Lower lobe of right lung (tissue), 2 donors: ENCODE results near the gene CLNK. TPM values are rescaled to one million over a fixed set of nuclear protein-coding genes. Genes with fewer than 3 reads are reported as not detected.

ENCODE experiments used
- ATAC-seq, 2 donors: fragments of 200-7000 bp; cut with Tn5 transposase; one replicate each; pipeline ENCODE4 v1.9.1; 2020 to 2022; ENCODE audit warnings: mild to moderate bottlenecking in 2 of 2, moderate library complexity in 2 of 2
- DNase-seq: peaks from one replicate; pipeline ENCODE4 v3.0.0-alpha.2; 2020
- H3K27ac ChIP-seq: fragments of 200-600 bp; one replicate; pipeline ENCODE4 v1.8.0; 2022
- H3K27me3 ChIP-seq: fragments of 200-600 bp; one replicate; pipeline ENCODE4 v1.8.0; 2022; ENCODE audit warnings: low read depth
- H3K36me3 ChIP-seq: fragments of 200-600 bp; one replicate; pipeline ENCODE4 v1.8.0; 2022; ENCODE audit warnings: mild to moderate bottlenecking
- H3K4me1 ChIP-seq: fragments of 200-600 bp; one replicate; pipeline ENCODE4 v1.8.0; 2022
- H3K4me3 ChIP-seq: fragments of 200-600 bp; one replicate; pipeline ENCODE4 v1.8.0; 2022; ENCODE audit warnings: mild to moderate bottlenecking
- H3K9me3 ChIP-seq: fragments of 200-600 bp; one replicate; pipeline ENCODE4 v1.8.0; 2022
- CTCF ChIP-seq: fragments of 200-600 bp; IDR thresholded peaks from one replicate; pipeline ENCODE4 v1.8.0; 2022; ENCODE audit warnings: antibody characterized with exemption, mild to moderate bottlenecking
- intact Hi-C: fragments of 100-400 bp; cut with DNase I; formaldehyde crosslinking; loops from one replicate; pipeline ENCODE4 v1.11.0; 2022
- total RNA-seq: library from RNA; stranded (reverse); fragmentation: NEBNext Ultra II Directional; extraction: Animal tissue kit (Norgen Biotek cat#: 25700); gene quantifications from one replicate; pipeline ENCODE4 v1.2.1, GENCODE V29; 2021
- donor health status: DM: no; HTN: yes; CAD: no; lungs with severe emphysema.

Gene CLNK
- total RNA-seq, 1 donor from 2014 or later = 0.09 TPM

GRCh38 chr4:10504570-10505179, 179.9 kb downstream of the CLNK start:
- intact Hi-C loops = no loop called here
- Histone ChIP-seq H3K36me3 (no peaks in the 10 kb centered on the region), H3K9me3 (no peaks in the 10 kb centered on the region), H3K27ac (no peak overlapping the region), H3K4me3 (no peak overlapping the region), H3K4me1 (no peaks in the 10 kb centered on the region), H3K27me3 (no peaks in the 10 kb centered on the region)
- no peak for ATAC-seq
- TF ChIP-seq CTCF = no peak
- DNase-seq = no peak

- Histone ChIP-seq H3K9me3 (no peaks in the 10 kb centered on the region), H3K36me3 (no peaks in the 10 kb centered on the region), H3K4me1 (no peaks in the 10 kb centered on the region), H3K27ac (no peak overlapping the region), H3K4me3 (no peak overlapping the region), H3K27me3 (no peaks in the 10 kb centered on the region)
- no peak for TF ChIP-seq CTCF
- no peak for ATAC-seq
- intact Hi-C loops = no loop called here
- no peak for DNase-seq
Observed at GRCh38 chr4:10502717-10503116, 181.9 kb downstream of the CLNK start.

GRCh38 chr4:10500776-10501175, 183.8 kb downstream of the CLNK start:
- Histone ChIP-seq H3K4me1 (no peaks in the 10 kb centered on the region), H3K4me3 (no peak overlapping the region), H3K27ac (no peak overlapping the region), H3K27me3 (no peaks in the 10 kb centered on the region), H3K36me3 (no peaks in the 10 kb centered on the region), H3K9me3 (no peaks in the 10 kb centered on the region)
- intact Hi-C loops = no loop called here
- no peak for DNase-seq
- TF ChIP-seq CTCF = no peak
- no peak for ATAC-seq

GRCh38 chr4:10496200-10496599, 188.4 kb downstream of the CLNK start:
- no peaks in the 10 kb centered on the region for H3K36me3 ChIP-seq
- no peaks in the 10 kb centered on the region for H3K27me3 ChIP-seq
- TF ChIP-seq CTCF = no peak
- DNase-seq (no peak), ATAC-seq (no peak)
- no peaks in the 10 kb centered on the region for H3K9me3 ChIP-seq
- no peak overlapping the region for H3K4me3 ChIP-seq
- intact Hi-C loops = no loop called here
- H3K27ac ChIP-seq = no peak overlapping the region
- H3K4me1 ChIP-seq = no peaks in the 10 kb centered on the region

- Histone ChIP-seq H3K36me3 (no peaks in the 10 kb centered on the region), H3K4me1 (no peaks in the 10 kb centered on the region), H3K27me3 (no peaks in the 10 kb centered on the region), H3K9me3 (no peaks in the 10 kb centered on the region), H3K27ac (no peak overlapping the region), H3K4me3 (no peak overlapping the region)
- no peak for DNase-seq
- intact Hi-C loops = no loop called here
- TF ChIP-seq CTCF = no peak
- no peak for ATAC-seq
Observed at GRCh38 chr4:10495651-10496050, 188.9 kb downstream of the CLNK start.
